Uterus (tissue), 4 donors: ENCODE measurements around the gene PRKCD. TPM values are rescaled to one million over a fixed set of nuclear protein-coding genes. Genes with fewer than 3 reads are reported as not detected.

ENCODE experiments used
- DNase-seq, 2 donors: peaks; one replicate each; pipeline ENCODE4 v3.0.0-alpha.2; 2019 to 2020
- H3K27ac ChIP-seq, 2 donors: fragments of 200-600 bp; sonication (generic); 1 replicate in 1 of 2; 2 replicates in 1 of 2; pipeline ENCODE4 v1.5.1; 2016 to 2018
- H3K27me3 ChIP-seq, 2 donors: fragments of 200-600 bp; sonication (generic); one replicate each; pipeline ENCODE4 v1.5.1; 2018 to 2019; ENCODE audit warnings: control low read depth in 1 of 2
- H3K36me3 ChIP-seq, 2 donors: fragments of 200-600 bp; sonication (generic); one replicate each; pipeline ENCODE4 v1.5.1; 2019; ENCODE audit warnings: control low read depth in 1 of 2
- H3K4me1 ChIP-seq, 2 donors: fragments of 200-600 bp; sonication (generic); one replicate each; pipeline ENCODE4 v1.5.1; 2018 to 2019; ENCODE audit warnings: control low read depth in 1 of 2
- H3K4me3 ChIP-seq, 2 donors: fragments of 200-600 bp; sonication (generic); 1 replicate in 1 of 2; 2 replicates in 1 of 2; pipeline ENCODE4 v1.5.1; 2018 to 2019; ENCODE audit warnings: mild to moderate bottlenecking in 1 of 2
- H3K9me3 ChIP-seq, 2 donors: fragments of 200-600 bp; sonication (generic); one replicate each; pipeline ENCODE4 v1.5.1; 2019; ENCODE audit warnings: control low read depth in 1 of 2
- POLR2A ChIP-seq, 2 donors: fragments of 450-650 bp; IDR thresholded peaks; one replicate each; pipeline ENCODE4 v1.6.1; 2016; ENCODE audit warnings: antibody characterized with exemption in 2 of 2, mild to moderate bottlenecking in 1 of 2, moderate library complexity in 1 of 2
- intact Hi-C: fragments of 100-400 bp; cut with DNase I; formaldehyde crosslinking; loops from one replicate; pipeline ENCODE4 v1.15.1; 2023; ENCODE audit warnings: low total_unique reads
- total RNA-seq, 4 donors: library from RNA; depleted of rRNA in 3 of 4; stranded (reverse); fragments of >200 nt in 3 of 4; gene quantifications; one replicate each; pipeline versions ENCODE4 v1.1.0 to v1.2.4, GENCODE V29; 2014 to 2023
- TF ChIP-seq, protein P1 (sequence below), 4 experiments: fragments of 200-600 bp in 2 of 4; fragments of 450-650 bp in 2 of 4; sonication (generic) in 2 of 4; IDR thresholded peaks; one replicate each; pipeline ENCODE4 v1.5.1; 2016 to 2019; ENCODE audit warnings: antibody characterized with exemption in 4 of 4, mild to moderate bottlenecking in 2 of 4, moderate library complexity in 1 of 4
- donor health status: DM: yes; HTN: yes; CAD: no.

PRKCD gene
- total RNA-seq, 4 donors from 2014 or later = under 0.01 to 16.8 (median 12.6) TPM

DNA sequence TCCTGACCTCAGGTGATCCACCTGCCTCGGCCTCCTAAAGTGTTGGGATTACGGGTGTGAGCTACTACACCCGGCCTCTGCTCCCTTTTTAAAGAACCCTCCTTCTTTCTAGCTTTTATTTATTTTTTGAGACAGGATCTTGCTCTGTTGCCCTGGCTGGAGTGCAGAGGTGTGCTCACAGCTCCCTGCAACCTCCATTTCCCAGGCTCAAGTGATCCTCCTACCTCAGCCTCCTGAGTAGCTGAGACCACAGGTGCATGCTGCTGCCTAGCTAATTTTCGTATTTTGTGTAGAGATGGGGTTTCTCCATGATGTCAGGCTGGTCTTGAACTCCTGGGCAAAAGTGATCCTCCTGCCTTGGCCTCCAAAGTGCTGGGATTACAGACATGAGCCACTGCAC lies 60.3 kb downstream of the PRKCD start:
- Histone ChIP-seq H3K4me1 (no peaks in the 10 kb centered on the region), H3K27ac (no peak overlapping the region), H3K4me3 (no peak overlapping the region), H3K36me3 (no peaks in the 10 kb centered on the region), H3K27me3 (no peaks in the 10 kb centered on the region), H3K9me3 (no peaks in the 10 kb centered on the region)
- TF ChIP-seq, protein P1, sequence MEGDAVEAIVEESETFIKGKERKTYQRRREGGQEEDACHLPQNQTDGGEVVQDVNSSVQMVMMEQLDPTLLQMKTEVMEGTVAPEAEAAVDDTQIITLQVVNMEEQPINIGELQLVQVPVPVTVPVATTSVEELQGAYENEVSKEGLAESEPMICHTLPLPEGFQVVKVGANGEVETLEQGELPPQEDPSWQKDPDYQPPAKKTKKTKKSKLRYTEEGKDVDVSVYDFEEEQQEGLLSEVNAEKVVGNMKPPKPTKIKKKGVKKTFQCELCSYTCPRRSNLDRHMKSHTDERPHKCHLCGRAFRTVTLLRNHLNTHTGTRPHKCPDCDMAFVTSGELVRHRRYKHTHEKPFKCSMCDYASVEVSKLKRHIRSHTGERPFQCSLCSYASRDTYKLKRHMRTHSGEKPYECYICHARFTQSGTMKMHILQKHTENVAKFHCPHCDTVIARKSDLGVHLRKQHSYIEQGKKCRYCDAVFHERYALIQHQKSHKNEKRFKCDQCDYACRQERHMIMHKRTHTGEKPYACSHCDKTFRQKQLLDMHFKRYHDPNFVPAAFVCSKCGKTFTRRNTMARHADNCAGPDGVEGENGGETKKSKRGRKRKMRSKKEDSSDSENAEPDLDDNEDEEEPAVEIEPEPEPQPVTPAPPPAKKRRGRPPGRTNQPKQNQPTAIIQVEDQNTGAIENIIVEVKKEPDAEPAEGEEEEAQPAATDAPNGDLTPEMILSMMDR (IDR thresholded peaks at IDR 0.05) = no peak
- no peak for TF ChIP-seq POLR2A (IDR thresholded peaks at IDR 0.05)
- no peak for DNase-seq
- intact Hi-C loops = no loop called here

DNA sequence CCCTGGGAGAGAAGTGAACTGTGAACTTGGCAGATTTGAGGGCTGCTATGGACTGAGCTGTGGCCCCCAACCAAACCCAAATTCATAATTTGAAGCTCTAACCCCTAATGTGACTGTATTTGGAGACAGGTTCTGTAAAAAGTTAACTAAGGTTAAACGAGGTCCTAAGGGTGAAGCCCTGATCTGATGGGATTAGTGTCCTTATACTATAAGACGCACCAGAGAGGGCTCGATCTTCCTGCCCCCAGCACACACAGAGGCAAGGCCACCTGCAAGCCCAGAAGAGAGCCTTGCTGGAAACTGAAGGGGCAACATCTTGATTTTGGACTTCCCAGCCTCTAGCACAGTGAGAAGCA lies 60.8 kb downstream of the PRKCD start:
- Histone ChIP-seq H3K9me3 (no peaks in the 10 kb centered on the region), H3K36me3 (no peaks in the 10 kb centered on the region), H3K27ac (no peak overlapping the region), H3K4me1 (no peaks in the 10 kb centered on the region), H3K27me3 (no peaks in the 10 kb centered on the region), H3K4me3 (no peak overlapping the region)
- no peak for DNase-seq
- TF ChIP-seq, protein P1 (IDR thresholded peaks at IDR 0.05) = no peak
- no peak for TF ChIP-seq POLR2A (IDR thresholded peaks at IDR 0.05)
- intact Hi-C loops = no loop called here

DNA sequence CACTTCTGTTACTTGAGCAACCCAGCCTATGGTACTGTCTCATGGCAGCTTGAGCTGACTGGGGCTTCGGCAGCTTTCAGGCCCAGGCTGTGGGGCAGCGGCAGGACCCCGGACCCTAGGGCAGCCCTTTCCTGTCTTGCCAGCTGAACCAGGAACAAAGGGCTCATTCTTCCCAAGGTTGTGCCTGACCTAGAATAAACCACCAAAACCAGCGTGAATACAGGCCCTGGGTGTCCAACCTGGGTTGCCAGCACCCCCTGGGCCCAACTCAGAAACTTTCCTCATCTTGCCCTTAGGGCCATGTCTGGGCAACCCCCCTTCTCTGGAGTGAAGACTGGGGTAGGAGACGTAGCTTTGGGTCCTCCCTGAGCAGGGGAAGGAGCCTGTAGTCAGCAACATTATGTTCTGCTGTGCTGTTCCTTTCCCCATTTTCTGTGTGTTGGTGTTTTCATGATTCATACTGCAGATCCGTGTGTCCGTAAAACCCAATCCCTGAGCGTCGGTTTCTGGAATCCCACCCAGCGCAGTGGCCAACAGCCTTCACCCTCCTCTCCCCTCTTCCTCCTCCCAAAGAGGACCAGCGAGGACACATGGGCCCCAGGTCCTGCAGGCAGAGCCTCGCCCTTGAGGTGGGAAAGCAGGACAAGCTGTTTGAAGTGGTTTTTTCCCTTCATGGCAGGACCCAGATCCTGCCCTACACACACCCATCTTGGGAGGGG lies 61.3 kb downstream of the PRKCD start:
- TF ChIP-seq, protein P1 (IDR thresholded peaks at IDR 0.05) = no peak
- no peak for TF ChIP-seq POLR2A (IDR thresholded peaks at IDR 0.05)
- Histone ChIP-seq H3K27ac (no peak overlapping the region), H3K27me3 (no peaks in the 10 kb centered on the region), H3K36me3 (no peaks in the 10 kb centered on the region), H3K4me1 (no peaks in the 10 kb centered on the region), H3K4me3 (no peak overlapping the region), H3K9me3 (no peaks in the 10 kb centered on the region)
- DNase-seq = no peak
- intact Hi-C loops = no loop called here

DNA sequence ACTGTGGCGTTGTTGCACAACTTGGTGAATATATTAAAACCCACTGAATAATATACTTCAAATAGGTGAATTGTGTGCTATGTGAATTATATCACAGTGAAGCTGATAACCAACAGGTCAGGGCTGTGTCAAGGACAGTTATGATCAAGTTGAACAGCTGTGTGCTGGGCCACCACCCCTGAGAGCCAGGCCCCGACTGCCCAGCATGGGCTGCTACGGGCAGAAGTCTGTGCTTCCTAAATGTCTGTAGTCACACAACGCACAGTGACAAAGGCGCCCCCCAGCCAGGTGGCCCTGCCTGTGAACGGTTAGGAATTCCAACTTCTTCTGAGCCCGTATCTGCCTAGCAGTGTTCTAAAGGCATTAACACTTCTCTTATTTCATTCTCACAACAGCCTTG lies 62.0 kb downstream of the PRKCD start:
- intact Hi-C loops = no loop called here
- Histone ChIP-seq H3K4me3 (no peak overlapping the region), H3K27ac (no peak overlapping the region), H3K4me1 (no peaks in the 10 kb centered on the region), H3K27me3 (no peaks in the 10 kb centered on the region), H3K36me3 (no peaks in the 10 kb centered on the region), H3K9me3 (no peaks in the 10 kb centered on the region)
- no peak for TF ChIP-seq POLR2A (IDR thresholded peaks at IDR 0.05)
- TF ChIP-seq, protein P1 (IDR thresholded peaks at IDR 0.05) = no peak
- no peak for DNase-seq

DNA sequence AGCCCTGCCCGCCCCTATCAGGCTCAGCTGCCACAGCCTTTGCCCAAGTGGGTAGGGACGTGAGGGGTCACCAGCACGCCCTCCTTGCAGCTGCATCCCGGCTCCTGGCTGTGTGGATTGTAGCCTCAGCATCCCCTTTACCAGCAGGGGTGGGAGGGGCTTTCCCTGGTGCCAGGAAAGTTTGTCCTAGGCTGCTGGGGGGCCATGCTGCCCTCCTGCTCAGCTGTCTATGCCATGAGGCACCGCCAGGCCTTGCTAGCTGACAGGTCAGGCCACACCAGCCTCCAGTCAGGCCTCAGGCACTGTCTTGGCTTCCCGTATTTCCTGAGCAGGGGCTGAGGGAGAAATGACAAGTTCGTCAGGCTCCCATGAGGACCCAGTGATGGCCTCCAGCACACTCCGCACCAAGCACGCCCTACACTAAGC lies 62.5 kb downstream of the PRKCD start:
- TF ChIP-seq, protein P1 (IDR thresholded peaks at IDR 0.05) = no peak
- TF ChIP-seq POLR2A (IDR thresholded peaks at IDR 0.05) = no peak
- Histone ChIP-seq H3K4me3 (no peak overlapping the region), H3K9me3 (no peaks in the 10 kb centered on the region), H3K27me3 (no peaks in the 10 kb centered on the region), H3K4me1 (no peaks in the 10 kb centered on the region), H3K36me3 (no peaks in the 10 kb centered on the region), H3K27ac (no peak overlapping the region)
- intact Hi-C loops = no loop called here
- DNase-seq = no peak
